HG02678 (cell line): ENCODE measurements around the gene DCST2.
"Not testable (repeated sequence)": the region's sequence is repeated elsewhere in the genome, so short reads cannot be mapped to it uniquely, and the experiment has no call there.

Source experiments
- ATAC-seq: cut with Tn5 transposase; IDR thresholded peaks from one replicate; pipeline ENCODE4 v1.9.1; 2021; ENCODE audit warnings: mild to moderate bottlenecking, moderate library complexity; ENCODE audit not compliant: unreplicated experiment

DCST2 gene

DNA sequence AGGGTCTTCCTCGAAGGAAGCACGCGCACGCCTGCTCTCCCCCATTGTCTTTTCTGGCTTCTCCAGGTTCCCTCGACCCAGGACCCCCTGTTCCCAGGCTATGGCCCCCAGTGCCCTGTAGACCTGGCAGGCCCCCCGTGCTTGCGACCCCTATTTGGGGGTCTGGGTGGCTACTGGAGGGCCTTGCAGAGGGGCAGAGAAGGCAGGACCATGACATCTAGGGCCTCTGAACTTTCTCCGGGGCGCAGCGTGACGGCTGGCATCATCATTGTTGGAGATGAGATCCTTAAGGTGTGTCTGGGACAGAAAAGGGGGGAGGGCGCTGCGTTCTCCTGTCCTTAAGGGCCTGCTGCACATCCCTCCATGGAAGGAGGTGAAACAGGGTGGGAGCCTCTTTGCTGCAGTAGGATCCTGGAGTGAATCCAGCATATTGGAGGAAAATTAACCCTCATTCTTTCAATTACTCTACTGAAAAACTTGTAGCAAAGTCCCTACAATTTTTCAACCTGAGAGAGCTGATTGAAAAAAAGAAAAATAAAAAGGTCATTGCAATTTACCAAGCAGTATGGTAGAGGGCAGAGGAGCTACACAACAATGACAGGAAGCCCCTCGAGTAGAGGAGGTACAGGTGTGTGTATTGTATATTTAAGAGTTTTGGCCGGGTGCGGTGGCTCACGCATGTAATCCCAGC lies 49.7 kb downstream of the DCST2 start:
- ATAC-seq: no peak

DNA sequence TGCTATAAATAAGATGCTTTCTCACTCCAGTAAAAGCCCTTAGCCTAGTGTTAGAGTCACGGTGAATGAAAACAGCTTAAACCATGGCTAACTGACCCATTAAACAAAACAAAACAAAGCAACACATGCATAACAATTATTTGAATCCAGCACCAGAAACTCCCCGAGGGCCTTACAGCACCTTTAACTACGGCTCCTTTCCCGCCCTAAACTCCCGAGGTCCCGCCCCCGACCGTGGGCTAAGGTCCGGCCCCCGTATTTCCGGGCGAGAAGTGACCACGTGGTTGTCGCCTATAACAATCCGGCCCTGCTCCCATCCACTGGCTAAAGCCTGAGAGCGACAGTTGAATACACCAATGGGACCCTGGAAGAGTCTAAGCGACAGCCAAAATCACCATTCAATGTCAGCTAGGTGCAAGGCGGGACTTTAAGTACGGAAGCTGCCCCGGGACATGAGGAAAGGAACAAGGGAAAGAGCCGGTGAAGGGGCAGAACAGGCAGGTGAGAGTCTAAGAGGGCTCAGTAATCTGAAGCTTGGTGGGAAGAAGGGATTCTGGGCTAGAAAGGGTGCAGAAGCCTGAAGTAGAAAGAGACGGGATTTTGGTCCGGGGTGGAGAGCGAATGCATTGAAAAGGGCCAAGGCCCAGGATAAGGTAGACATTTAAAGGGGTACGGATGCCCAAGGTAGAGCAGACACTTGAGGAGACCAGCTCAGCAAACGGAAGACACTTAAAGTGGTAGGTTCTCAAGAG lies 50.5 kb downstream of the DCST2 start, which contains the start of gene FLAD1:
Gene FLAD1 (plus strand): TSS at position 448 of the 752 bp plus-strand sequence. CDS start 351 bp downstream, outside the sequence.
- ATAC-seq: peak; percentile 99

DNA sequence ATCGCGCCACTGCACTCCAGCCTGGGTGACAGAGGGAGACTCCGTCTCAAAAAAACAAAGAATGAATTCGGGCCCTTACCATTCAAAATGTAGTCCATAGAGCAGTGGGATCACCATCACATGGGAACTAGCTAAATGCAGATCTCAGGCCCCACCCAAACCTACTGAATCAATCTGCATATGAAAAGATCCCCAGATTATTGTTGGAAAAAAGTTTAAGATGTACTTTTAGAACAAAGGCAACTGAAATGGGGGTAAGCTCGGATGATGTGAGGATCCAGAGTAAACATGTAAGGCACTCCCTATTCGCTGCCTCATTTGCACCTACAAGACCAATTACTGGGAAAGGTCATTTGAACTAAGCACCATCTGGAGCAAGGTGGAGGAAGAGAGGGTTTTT lies 51.2 kb downstream of the DCST2 start:
- no peak for ATAC-seq

DNA sequence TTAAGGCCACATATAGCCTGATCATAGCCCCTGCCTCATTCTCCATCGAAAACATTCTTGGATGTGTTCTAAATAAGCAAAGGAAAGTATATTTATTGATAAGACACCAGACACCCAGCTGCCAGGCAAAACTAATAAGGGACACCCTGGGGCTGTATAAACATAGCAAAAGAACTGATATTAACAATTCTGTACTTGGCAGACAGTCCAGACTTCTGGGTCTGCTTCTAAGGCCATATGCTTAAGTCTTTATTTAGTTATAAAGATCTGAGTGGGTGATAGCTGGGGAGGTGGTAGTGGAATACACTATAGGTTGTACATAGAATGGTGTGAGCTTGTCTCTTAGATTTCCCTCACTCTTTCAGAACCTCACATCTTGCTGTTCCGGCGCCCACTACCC lies 55.2 kb downstream of the DCST2 start:
- no peak for ATAC-seq

DNA sequence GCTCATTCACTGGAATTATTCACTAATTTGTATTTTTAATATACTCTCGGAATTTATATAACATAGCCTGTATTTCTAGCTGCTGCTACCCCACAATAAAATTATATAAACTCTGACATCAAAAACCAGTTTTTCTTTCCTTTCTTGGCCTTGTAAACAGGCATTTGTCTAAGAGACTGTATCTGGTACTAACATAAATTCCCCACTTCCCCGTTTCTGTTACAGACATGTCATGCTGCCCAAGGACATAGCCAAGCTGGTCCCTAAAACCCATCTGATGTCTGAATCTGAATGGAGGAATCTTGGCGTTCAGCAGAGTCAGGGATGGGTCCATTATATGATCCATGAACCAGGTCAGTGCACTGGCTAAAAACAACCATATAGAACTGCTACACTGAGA lies 55.8 kb downstream of the DCST2 start:
- not testable (repeated sequence) for ATAC-seq

DNA sequence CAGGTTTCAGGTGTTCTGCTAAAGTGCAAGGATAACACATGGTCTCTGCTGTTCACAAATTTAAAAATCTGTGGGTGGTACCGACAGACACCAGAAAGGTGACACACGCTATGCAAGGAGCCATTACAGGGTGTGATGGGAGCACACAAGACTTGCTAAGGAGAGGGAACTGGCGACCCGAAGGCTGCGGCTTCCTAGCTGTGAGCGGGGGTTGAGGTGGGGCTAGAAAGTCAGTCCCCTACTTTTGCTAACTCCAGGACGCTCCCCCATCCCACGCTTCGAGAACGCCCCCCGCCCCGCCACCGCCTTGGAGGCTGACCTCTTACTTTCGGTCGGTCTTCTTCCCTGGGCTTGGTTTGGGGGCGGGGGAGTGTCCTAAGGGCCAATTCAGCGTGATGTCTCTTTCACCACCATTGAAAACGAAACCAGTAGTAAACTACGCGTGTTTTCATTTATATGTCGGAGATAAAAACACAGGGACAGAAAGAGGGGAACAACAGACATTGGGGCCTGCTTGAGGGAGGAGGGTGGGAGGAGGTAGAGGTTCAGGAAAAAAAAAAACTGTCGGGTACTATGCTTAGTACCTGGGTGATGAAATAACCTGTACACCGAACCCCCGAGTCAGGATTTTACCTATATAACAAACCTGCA lies 58.0 kb downstream of the DCST2 start:
- no peak for ATAC-seq

DNA sequence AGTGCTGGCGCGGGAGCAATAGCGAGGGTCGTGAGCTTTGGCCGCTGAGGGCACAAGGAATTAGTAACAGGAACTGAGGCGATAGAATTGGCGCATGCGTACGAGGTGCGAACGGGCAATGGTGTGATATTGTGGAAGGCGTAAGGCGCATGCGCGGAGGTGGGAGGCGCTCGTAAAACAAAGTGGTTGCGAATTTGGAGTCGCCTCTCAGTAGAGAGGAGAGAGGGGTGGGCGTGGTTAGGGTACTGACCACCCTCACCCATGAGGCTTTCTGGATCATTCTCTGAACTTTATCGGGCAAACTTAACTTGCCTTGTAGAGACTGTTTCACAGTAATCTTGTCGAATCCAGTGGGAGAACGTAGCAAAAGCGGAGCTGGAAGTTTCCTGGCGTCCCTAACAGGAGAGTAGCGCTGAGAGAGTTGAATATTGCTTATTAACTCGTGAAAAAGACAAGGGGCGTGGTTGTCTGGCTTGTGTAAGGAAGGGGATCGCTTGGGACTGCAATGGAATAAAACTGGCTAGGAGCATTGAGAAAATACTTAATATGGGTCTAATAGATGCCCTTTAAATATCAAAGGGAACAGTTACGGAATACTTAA lies 58.7 kb downstream of the DCST2 start:
- peak; percentile 38 for ATAC-seq

DNA sequence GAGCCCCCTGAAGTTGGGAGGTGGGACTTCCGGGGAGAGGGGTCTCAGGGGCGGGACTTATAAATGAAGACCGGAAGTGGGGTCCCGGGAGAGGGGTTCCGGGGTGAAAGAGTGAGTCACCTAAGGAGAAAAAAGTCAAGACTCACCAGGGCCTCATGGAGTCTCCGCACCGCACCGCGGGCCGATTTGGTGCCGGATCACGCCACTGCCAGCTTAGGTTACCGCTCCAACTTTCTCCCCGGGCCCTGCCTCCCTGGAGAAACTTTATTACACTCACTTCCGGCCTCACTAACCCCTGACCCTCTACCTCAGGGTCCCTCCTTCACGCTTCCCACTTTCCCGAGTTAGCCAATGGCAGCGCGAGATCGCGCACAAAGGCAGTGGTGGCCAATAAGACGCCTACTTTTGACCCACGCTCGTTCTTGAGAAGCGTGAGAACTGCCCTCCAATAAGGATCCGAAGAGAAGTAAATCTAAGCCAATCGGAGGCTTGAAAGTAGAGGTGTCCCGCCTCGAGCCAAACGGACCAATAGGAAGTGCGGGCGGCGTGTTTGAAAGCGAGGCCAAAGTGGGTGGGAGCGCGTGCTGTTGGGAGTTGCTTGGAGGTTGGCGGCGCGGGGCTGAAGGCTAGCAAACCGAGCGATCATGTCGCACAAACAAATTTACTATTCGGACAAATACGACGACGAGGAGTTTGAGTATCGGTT lies 59.3 kb downstream of the DCST2 start, which contains the start of gene CKS1B:
Gene CKS1B (plus strand): TSS at position 580 of the 706 bp plus-strand sequence. CDS start 65 bp downstream, at position 645.
- ATAC-seq: peak; percentile 72

DNA sequence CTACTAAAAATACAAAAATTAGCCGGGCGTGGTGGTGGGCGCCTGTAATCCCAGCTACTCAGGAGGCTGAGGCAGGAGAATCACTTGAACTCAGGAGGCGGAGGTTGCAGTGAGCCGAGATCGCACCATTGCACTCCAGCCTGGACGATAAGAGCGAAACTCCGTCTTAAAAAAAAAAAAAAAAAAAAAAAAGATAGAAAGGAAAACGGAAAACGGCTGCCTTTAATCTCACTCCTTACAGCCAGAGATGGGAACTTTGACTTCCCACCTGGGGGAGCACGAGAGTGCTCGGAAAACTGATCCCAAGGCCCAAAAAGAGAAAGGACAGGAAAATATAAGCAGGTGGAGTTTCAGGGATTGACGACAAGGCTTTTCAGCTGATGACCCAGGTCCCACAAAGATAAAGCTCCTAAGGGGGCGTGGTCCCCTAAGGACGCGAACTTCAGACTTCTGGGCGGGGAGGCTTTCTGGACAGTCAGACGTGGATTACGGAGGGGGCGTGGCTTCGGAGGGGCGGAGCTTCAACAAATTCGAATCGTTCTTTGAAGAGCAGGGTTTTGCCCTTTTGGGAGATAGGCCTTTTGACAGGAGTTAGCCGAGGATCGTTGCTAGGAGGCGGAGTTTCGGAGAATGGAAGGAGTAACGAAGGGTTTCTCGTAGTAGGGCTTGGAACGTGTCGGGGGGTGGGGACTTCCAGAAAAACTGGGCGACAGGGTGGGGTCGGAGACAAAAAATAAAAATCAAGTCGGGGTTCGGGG lies 60.1 kb downstream of the DCST2 start:
- peak; percentile 11 for ATAC-seq

DNA sequence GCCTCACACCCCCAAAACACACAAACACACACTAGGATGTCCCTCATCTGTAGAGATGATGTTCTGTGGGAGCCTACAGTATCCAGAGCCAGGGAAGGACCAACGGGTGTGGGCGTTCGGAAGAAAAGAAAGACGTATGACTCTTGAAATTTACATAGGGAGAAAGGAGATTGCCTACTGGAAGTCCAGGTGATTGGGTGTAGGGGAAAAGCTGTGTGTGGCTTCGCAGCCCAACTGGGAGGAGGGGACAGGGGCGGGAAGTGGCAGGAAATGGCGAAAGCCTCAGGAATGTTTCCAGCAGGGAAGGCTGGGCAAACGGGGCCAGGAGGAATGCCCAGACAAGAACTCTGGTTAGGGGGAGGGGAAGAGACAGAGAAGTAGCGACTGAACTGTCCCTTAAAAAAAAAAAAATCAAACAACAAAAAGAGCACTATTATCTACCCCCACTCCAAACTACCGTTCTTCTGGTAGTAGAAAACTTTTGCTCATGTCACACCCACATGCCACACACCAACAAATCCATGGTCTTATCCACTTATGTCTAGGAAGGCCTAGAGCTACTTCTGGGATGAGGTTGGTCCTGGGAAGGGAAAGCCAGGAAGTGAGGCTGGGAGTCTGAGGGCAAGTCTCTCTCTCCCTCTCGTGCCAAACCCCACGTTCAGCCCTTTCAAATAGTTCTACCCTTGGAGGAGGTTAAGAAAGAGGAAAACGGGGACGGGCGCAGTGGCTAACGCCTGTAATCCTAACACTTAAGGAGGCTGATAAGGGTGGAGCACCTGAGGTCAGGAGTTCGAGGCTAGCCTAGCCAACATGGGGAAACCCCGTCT lies 60.9 kb downstream of the DCST2 start:
- no peak for ATAC-seq

DNA sequence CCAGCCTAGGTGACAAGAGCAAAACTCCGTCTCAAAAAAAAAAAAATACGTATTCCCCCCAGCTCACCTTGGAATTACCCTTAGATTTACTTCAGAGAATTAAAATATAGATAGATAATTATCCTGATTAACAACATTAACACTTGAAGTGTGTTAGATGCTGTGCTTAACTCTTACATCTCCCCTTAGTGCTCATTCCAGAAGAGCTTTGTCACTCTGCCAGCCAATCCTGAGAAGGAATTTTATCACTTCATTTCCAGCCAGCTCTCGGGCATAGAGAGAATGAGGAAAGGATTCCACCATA lies 61.4 kb downstream of the DCST2 start:
- ATAC-seq: no peak

DNA sequence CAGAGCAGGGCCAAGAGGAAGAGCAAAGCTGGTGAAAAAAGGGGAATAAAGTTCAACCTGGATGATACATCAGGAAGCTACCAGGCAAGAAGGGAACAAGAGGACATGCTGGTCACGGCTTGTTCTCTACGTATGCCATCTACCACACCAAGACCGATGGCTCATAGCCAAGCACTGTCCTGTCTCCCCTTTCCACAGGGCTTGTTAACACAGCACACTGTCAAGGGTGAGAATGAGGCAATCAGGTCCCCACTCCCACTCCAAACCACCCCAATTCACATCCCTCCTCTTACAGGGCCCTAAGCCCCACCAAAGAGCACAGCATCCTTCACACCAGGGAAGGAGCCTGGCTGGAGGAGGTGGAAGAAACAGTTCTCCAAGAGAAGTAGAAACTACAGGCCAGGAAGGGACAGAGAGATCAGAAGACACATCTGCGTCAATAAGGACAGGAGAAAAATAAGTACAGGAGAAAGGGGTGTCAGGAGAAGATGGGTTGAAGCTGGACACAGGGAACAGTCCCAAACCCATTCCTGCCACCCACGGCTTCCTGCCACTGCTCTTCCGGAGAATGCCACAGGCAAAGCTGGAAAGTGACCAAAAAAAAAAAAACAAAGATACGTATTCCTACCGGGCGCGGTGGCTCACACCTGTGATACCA lies 62.1 kb downstream of the DCST2 start:
- ATAC-seq: no peak

DNA sequence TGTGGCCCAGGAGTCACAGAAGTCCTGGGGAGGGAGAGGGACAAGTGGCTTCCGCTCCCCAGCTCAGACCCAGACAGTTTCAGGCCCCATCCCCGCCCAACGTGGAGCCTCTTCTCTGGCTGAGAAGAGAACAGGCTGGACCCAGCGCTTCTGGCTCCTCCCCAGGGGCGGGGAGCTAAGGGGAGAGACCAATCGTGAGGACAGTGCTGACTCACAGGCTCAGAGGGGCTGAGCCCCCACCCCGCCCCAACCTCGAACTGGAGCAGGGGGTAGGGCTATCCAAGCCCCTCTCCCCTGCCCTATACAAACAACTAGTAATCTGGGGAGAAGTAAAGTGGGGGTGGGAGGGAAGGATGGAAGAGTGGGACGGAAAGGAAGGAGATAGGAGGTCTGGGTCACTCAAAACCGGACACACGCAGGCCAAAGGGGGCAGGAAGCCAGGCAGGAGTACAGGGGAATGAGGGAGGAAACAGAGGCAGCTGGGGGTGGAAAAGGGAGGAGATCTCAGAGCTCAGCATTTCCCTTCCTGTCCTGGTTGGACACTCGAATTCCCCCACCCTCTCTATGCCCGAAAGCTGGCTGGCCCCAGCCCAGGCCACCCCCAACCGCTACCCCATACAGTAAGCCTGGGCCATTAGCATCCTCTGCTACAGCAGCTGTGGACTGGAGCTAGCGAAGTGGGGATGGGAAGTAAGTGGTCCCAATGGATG lies 62.8 kb downstream of the DCST2 start, which contains the start of gene SHC1:
Gene SHC1 (minus strand): TSS at position 117 of the 710 bp plus-strand sequence. CDS start 221 bp downstream, outside the sequence.
- ATAC-seq: peak; percentile 33

DNA sequence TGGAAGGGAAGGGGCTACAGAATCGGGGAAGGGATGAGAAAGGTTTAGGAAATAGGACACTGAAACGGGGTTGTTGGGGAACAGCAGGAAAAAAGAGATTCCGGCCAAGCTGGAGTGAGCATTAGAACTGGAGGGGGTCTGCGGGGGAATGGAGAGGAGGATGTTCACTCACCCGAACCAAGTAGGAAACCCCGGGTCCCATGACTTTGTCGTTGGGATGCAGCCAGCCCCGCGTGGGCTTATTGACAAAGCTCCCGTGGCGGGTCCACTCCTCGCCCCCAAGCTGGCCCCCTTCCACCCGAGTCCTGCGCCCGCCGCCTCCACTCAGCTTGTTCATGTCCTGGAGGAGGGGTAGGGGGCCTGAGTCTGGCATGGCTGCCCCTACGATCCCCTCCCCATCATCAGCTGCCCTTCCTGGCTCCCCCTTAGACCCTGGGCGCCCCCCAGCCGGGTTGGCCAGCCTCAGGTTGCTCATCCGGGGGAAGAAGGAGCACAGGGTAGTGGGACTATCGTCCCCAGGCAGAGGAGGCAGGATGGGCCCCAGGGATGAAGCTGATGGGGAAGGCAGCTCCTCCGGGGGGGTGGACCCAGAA lies 63.6 kb downstream of the DCST2 start:
- ATAC-seq: no peak

DNA sequence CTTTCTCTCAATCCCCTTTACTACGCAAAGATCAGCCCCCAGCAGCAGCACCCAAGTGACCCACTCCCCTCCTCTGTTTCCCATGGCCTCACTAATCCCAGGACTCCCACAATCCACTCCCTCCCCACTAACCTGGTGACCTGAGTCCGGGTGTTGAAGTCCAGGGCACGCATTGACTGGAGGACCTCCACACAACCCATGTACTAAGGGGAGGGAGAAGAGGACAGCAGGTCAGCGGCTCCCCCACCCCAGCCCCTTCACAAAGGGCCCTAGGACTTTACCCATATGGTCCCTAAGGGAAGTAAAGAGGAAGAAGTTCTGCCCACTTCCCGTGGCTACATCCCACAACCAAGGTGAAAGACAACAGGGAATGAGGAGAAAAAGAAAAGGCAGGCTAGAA lies 64.3 kb downstream of the DCST2 start:
- ATAC-seq: no peak

DNA sequence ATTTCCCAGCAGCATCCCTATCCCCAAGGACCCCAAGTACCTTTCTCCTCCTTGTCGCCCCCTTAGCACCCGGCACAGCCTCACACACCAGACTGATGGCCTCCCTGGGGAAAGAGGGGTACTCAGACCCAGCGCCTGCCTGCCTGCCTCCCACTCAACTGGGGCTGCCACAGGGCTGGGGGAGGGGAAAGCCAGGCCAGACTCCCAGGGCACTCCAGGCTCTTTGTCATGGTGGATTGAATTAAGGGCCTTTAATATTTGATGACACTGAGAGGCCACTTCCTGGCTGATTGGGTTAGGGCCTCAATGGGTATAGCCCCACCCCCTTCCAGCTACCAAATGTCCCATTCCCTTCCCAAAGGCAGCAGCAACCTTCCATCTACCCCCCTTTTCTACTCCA lies 64.8 kb downstream of the DCST2 start:
- no peak for ATAC-seq
